Measurements from ENCODE around the gene CASZ1.

CASZ1 gene

GRCh38 chr1:10741696-10742095, 54.8 kb downstream of the CASZ1 start:
- Histone ChIP-seq H3K4me3 (replicated peaks; ENCODE audit: insufficient read depth, low read length) (no peak overlapping the region), H3K27me3 (ENCODE audit: insufficient read depth, poor library complexity, severe bottlenecking) (no peaks in the 10 kb centered on the region), H3K27ac (replicated peaks) (no peak overlapping the region)
- no peak for DNase-seq (ENCODE audit: low read depth in 1 of 2, low spot score in 1 of 2)
- TF ChIP-seq, protein P1, sequence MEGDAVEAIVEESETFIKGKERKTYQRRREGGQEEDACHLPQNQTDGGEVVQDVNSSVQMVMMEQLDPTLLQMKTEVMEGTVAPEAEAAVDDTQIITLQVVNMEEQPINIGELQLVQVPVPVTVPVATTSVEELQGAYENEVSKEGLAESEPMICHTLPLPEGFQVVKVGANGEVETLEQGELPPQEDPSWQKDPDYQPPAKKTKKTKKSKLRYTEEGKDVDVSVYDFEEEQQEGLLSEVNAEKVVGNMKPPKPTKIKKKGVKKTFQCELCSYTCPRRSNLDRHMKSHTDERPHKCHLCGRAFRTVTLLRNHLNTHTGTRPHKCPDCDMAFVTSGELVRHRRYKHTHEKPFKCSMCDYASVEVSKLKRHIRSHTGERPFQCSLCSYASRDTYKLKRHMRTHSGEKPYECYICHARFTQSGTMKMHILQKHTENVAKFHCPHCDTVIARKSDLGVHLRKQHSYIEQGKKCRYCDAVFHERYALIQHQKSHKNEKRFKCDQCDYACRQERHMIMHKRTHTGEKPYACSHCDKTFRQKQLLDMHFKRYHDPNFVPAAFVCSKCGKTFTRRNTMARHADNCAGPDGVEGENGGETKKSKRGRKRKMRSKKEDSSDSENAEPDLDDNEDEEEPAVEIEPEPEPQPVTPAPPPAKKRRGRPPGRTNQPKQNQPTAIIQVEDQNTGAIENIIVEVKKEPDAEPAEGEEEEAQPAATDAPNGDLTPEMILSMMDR (IDR thresholded peaks at IDR 0.05; ENCODE audit: insufficient read depth, low read length): no peak
- TF ChIP-seq, protein P2, sequence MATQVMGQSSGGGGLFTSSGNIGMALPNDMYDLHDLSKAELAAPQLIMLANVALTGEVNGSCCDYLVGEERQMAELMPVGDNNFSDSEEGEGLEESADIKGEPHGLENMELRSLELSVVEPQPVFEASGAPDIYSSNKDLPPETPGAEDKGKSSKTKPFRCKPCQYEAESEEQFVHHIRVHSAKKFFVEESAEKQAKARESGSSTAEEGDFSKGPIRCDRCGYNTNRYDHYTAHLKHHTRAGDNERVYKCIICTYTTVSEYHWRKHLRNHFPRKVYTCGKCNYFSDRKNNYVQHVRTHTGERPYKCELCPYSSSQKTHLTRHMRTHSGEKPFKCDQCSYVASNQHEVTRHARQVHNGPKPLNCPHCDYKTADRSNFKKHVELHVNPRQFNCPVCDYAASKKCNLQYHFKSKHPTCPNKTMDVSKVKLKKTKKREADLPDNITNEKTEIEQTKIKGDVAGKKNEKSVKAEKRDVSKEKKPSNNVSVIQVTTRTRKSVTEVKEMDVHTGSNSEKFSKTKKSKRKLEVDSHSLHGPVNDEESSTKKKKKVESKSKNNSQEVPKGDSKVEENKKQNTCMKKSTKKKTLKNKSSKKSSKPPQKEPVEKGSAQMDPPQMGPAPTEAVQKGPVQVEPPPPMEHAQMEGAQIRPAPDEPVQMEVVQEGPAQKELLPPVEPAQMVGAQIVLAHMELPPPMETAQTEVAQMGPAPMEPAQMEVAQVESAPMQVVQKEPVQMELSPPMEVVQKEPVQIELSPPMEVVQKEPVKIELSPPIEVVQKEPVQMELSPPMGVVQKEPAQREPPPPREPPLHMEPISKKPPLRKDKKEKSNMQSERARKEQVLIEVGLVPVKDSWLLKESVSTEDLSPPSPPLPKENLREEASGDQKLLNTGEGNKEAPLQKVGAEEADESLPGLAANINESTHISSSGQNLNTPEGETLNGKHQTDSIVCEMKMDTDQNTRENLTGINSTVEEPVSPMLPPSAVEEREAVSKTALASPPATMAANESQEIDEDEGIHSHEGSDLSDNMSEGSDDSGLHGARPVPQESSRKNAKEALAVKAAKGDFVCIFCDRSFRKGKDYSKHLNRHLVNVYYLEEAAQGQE (IDR thresholded peaks at IDR 0.05; ENCODE audit: insufficient replicate concordance, low read depth): no peak
- no peak for TF ChIP-seq GABPA (IDR thresholded peaks at IDR 0.05; ENCODE audit: low read depth)
- TF ChIP-seq SPI1 (IDR thresholded peaks at IDR 0.05; ENCODE audit: borderline replicate concordance, low read depth): no peak
- no peak for TF ChIP-seq POLR2AphosphoS5 (IDR thresholded peaks at IDR 0.05; ENCODE audit: low read depth)

DNA sequence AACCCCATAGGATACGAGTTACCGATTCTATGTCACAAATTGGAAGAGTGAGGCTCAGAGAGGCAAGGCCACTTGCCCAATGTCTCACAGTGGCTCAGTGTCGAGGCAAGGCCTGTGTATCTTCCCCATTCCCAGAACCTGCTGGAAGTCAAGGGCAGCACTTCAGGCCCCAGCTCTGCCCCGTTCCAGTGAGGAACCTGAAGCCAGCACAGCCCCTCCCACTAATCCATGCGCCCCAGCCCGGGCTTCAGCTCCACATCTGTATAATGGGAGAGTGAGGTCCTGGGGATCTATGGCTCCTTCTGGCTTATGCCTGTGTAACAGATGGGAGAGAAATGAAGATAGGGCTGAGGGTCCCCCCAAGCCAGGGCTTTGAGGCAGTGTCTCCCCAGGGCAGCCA, 56.3 kb downstream of the CASZ1 start:
- no peak for DNase-seq (ENCODE audit: low read depth in 1 of 2, low spot score in 1 of 2)
- no peak overlapping the region for H3K4me3 ChIP-seq (replicated peaks; ENCODE audit: insufficient read depth, low read length)
- no peaks in the 10 kb centered on the region for H3K27me3 ChIP-seq (ENCODE audit: insufficient read depth, poor library complexity, severe bottlenecking)
- H3K27ac ChIP-seq (replicated peaks): no peak overlapping the region
- TF ChIP-seq POLR2AphosphoS5 (IDR thresholded peaks at IDR 0.05; ENCODE audit: low read depth): no peak
- TF ChIP-seq, protein P2 (IDR thresholded peaks at IDR 0.05; ENCODE audit: insufficient replicate concordance, low read depth): no peak
- TF ChIP-seq GABPA (IDR thresholded peaks at IDR 0.05; ENCODE audit: low read depth): no peak
- no peak for TF ChIP-seq SPI1 (IDR thresholded peaks at IDR 0.05; ENCODE audit: borderline replicate concordance, low read depth)
- TF ChIP-seq, protein P1 (IDR thresholded peaks at IDR 0.05; ENCODE audit: insufficient read depth, low read length): no peak

- no peak for TF ChIP-seq POLR2AphosphoS5 (IDR thresholded peaks at IDR 0.05; ENCODE audit: low read depth)
- TF ChIP-seq, protein P2 (IDR thresholded peaks at IDR 0.05; ENCODE audit: insufficient replicate concordance, low read depth): no peak
- no peak for TF ChIP-seq GABPA (IDR thresholded peaks at IDR 0.05; ENCODE audit: low read depth)
- TF ChIP-seq SPI1 (IDR thresholded peaks at IDR 0.05; ENCODE audit: borderline replicate concordance, low read depth): no peak
- TF ChIP-seq, protein P1 (IDR thresholded peaks at IDR 0.05; ENCODE audit: insufficient read depth, low read length): no peak
- Histone ChIP-seq H3K27me3 (ENCODE audit: insufficient read depth, poor library complexity, severe bottlenecking) (peaks cover 4% of the 10 kb centered on the region), H3K27ac (replicated peaks) (no peak overlapping the region), H3K4me3 (replicated peaks; ENCODE audit: insufficient read depth, low read length) (no peak overlapping the region)
- no peak for DNase-seq (ENCODE audit: low read depth in 1 of 2, low spot score in 1 of 2)
These were observed 56.9 kb downstream of the CASZ1 start for GRCh38 chr1:10739589-10739988.
